K562 (cell line): ENCODE results near the gene PRICKLE3. TPM values are rescaled to one million over a fixed set of nuclear protein-coding genes. Genes with fewer than 3 reads are reported as not detected.

ENCODE experiments used
- ATAC-seq: fragments of 200-7000 bp; cut with Tn5 transposase; 3 replicates; pipeline ENCODE4 v1.9.1; 2020; ENCODE audit warnings: moderate library complexity
- BruUV-seq: library from RNA; stranded (reverse); fragments of 400-500 nt; replicated peaks from 2 replicates; lab custom pipeline; 2021; lab: Mats Ljungman, UMichigan
- CTCF ChIA-PET: fragments of 300-600 bp; formaldehyde crosslinking; extraction: SDS; loops from one replicate; lab custom pipeline; 2021; ENCODE audit warnings: low intra/inter-chr PET ratio; lab: Yijun Ruan, JAX
- POLR2A ChIA-PET: fragments of 300-600, 350-650 bp; sonication (Branson Sonifier 250); formaldehyde crosslinking; extraction: SDS; loops from one replicate; lab custom pipeline; 2021; ENCODE audit warnings: antibody characterized with exemption, inconsistent platforms; lab: Yijun Ruan, JAX
- DNase-seq, 4 experiments: peaks; one replicate each; pipeline versions ENCODE4 v3.0.0 to v3.0.0-alpha.2; 2011 to 2018; ENCODE audit warnings: low spot score in 3 of 4, mixed read lengths in 3 of 4; ENCODE audit errors: extremely low read depth in 1 of 4
- FAIRE-seq: peaks from 2 replicates; lab custom pipeline; 2011; peaks lifted over from hg19 to GRCh38; lab: Jason Lieb, UNC
- H2AFZ ChIP-seq: 2 replicates; pipeline ENCODE4 v1.6.0; 2011; ENCODE audit warnings: low read depth, low read length, control low read depth, inconsistent platforms
- H3K27ac ChIP-seq: fragments of 200-600 bp; 3 replicates; pipeline ENCODE4 v1.8.0; 2011; ENCODE audit warnings: low read depth, mild to moderate bottlenecking, control low read depth, inconsistent platforms, low read length, moderate library complexity, mixed read lengths; ENCODE audit errors: extremely low read depth
- H3K27me3 ChIP-seq, 2 experiments: fragments of 300-600 bp in 1 of 2; 2 replicates in 1 of 2; 3 replicates in 1 of 2; pipeline versions ENCODE4 v1.6.0 to v1.8.0; 2011; ENCODE audit warnings: inconsistent platforms in 2 of 2, low read length in 2 of 2, mild to moderate bottlenecking in 1 of 2, mixed read lengths in 1 of 2, moderate library complexity in 1 of 2; ENCODE audit not compliant: control insufficient read depth in 2 of 2, insufficient read depth in 2 of 2
- H3K36me3 ChIP-seq: fragments of 300-600 bp; 3 replicates; pipeline ENCODE4 v1.8.0; 2011; ENCODE audit warnings: mild to moderate bottlenecking, low read length, inconsistent platforms; ENCODE audit not compliant: control insufficient read depth, insufficient read depth
- H3K4me1 ChIP-seq, 2 experiments: fragments of 200-600 bp in 1 of 2; replicated peaks in 1 of 2; 2 replicates in 1 of 2; 3 replicates in 1 of 2; pipeline versions ENCODE4 v1.5.1 to v1.8.0; 2011; ENCODE audit warnings: inconsistent platforms in 2 of 2, low read length in 2 of 2, mild to moderate bottlenecking in 1 of 2, mixed read lengths in 1 of 2, moderate library complexity in 1 of 2; ENCODE audit not compliant: control insufficient read depth in 2 of 2, insufficient read depth in 2 of 2
- H3K4me2 ChIP-seq: 2 replicates; pipeline ENCODE4 v1.6.1; 2011; ENCODE audit warnings: low read length, control low read depth, inconsistent platforms, mixed read lengths; ENCODE audit not compliant: insufficient read depth
- H3K4me3 ChIP-seq: fragments of 200-600 bp; sonication (generic), shearing (Covaris generic); 2 replicates; pipeline ENCODE4 v1.5.1; 2016; ENCODE audit warnings: control low read depth, inconsistent platforms
- H3K79me2 ChIP-seq: fragments of 200-600 bp; 3 replicates; pipeline ENCODE4 v1.8.0; 2011; ENCODE audit warnings: low read length, inconsistent platforms; ENCODE audit not compliant: control insufficient read depth, insufficient read depth
- H3K9ac ChIP-seq, 2 experiments: 2 replicates each; pipeline versions ENCODE4 v1.6.0 to v1.6.1; 2011; ENCODE audit warnings: low read depth in 2 of 2, low read length in 2 of 2, control low read depth in 1 of 2, inconsistent platforms in 1 of 2, mild to moderate bottlenecking in 1 of 2, mixed read lengths in 1 of 2; ENCODE audit not compliant: insufficient read depth in 1 of 2
- H3K9me1 ChIP-seq: one replicate; pipeline ENCODE4 v1.6.0; 2011; ENCODE audit warnings: inconsistent platforms, mild to moderate bottlenecking, low read length, moderate library complexity; ENCODE audit not compliant: control insufficient read depth, insufficient read depth
- H3K9me3 ChIP-seq: replicated peaks from 2 replicates; pipeline ENCODE4 v1.5.1; 2011; ENCODE audit warnings: low read depth, low read length, inconsistent platforms; ENCODE audit not compliant: control insufficient read depth, insufficient read depth
- H4K20me1 ChIP-seq: replicated peaks from 2 replicates; pipeline ENCODE4 v1.6.1; 2011; ENCODE audit warnings: low read length, inconsistent platforms, mixed read lengths; ENCODE audit not compliant: control insufficient read depth, insufficient read depth
- CCAR2 ChIP-seq: fragments of 200-400 bp; formaldehyde crosslinking; IDR thresholded peaks from 2 replicates; pipeline ENCODE4 v1.6.1; 2017; ENCODE audit warnings: mild to moderate bottlenecking, low read depth, low read length
- EGR1 ChIP-seq: fragments of 450-650 bp; conservative IDR thresholded peaks from 2 replicates; pipeline ENCODE4 v1.6.1; 2017; ENCODE audit warnings: mild to moderate bottlenecking
- ESRRB ChIP-seq: fragments of 250-450 bp; sonication (Bioruptor Pico); IDR thresholded peaks from 2 replicates; pipeline ENCODE4 v1.5.0; 2020; ENCODE audit warnings: mild to moderate bottlenecking, moderate library complexity, borderline replicate concordance
- FIP1L1 ChIP-seq: fragments of 200-400 bp; formaldehyde crosslinking; IDR thresholded peaks from 2 replicates; pipeline ENCODE4 v1.6.1; 2018; ENCODE audit warnings: mild to moderate bottlenecking, low read depth, low read length; ENCODE audit not compliant: poor library complexity, severe bottlenecking
- HNRNPLL ChIP-seq: fragments of 200-400 bp; formaldehyde crosslinking; IDR thresholded peaks from 2 replicates; pipeline ENCODE4 v1.6.1; 2017; ENCODE audit warnings: low read length, low read depth, mild to moderate bottlenecking; ENCODE audit not compliant: poor library complexity, severe bottlenecking
- KLF13 ChIP-seq: fragments of 450-650 bp; IDR thresholded peaks from 2 replicates; pipeline ENCODE4 v1.6.1; 2016; ENCODE audit warnings: missing genetic modification characterization, low read depth, mild to moderate bottlenecking, missing compliant biosample characterization, moderate library complexity, borderline replicate concordance
- L3MBTL2 ChIP-seq: fragments of 450-650 bp; IDR thresholded peaks from 2 replicates; pipeline ENCODE4 v1.6.1; 2016; ENCODE audit warnings: mild to moderate bottlenecking, moderate library complexity
- MYNN ChIP-seq, 2 experiments: sonication (generic); formaldehyde crosslinking in 1 of 2; IDR thresholded peaks; 2 replicates each; pipeline versions ENCODE4 v1.5.0 to v1.6.1; 2016 to 2020; ENCODE audit warnings: antibody characterized with exemption in 1 of 2, missing genetic modification reagents in 1 of 2
- POLR2G ChIP-seq: fragments of 200-400 bp; formaldehyde crosslinking; IDR thresholded peaks from 2 replicates; pipeline ENCODE4 v1.6.1; 2017; ENCODE audit warnings: low read depth, mild to moderate bottlenecking, antibody characterized with exemption, low read length, moderate library complexity
- RB1 ChIP-seq: fragments of 450-650 bp; IDR thresholded peaks from 2 replicates; pipeline ENCODE4 v1.6.1; 2017; ENCODE audit warnings: low read depth, mild to moderate bottlenecking
- RBFOX2 ChIP-seq: fragments of 200-400 bp; formaldehyde crosslinking; IDR thresholded peaks from 2 replicates; pipeline ENCODE4 v1.6.1; 2017; ENCODE audit warnings: low read depth, mild to moderate bottlenecking, low read length, moderate library complexity
- SMARCC2 ChIP-seq: fragments of 450-650 bp; IDR thresholded peaks from 2 replicates; pipeline ENCODE4 v1.6.1; 2017; ENCODE audit warnings: antibody characterized with exemption, moderate library complexity, mild to moderate bottlenecking, low read depth
- TAF7 ChIP-seq: fragments of 450-650 bp; IDR thresholded peaks from 2 replicates; pipeline ENCODE4 v1.6.1; 2016; ENCODE audit warnings: missing genetic modification characterization, missing compliant biosample characterization
- ZEB2 ChIP-seq: fragments of 450-650 bp; IDR thresholded peaks from 2 replicates; pipeline ENCODE4 v1.6.1; 2016
- ZNF140 ChIP-seq: fragments of 250-450 bp; sonication (Bioruptor Pico); IDR thresholded peaks from 2 replicates; pipeline ENCODE4 v1.8.0; 2021; ENCODE audit warnings: moderate library complexity, mild to moderate bottlenecking, inconsistent platforms
- ZNF57 ChIP-seq: fragments of 450-650 bp; formaldehyde crosslinking; IDR thresholded peaks from 2 replicates; pipeline ENCODE4 v1.4.0; 2020; ENCODE audit warnings: mild to moderate bottlenecking, moderate library complexity
- WGBS: fragments of 100-300 bp; shearing (Covaris generic); methylation state at CpG from one replicate; pipeline ENCODE4 v1.1.6; 2016; ENCODE audit warnings: low coverage, mixed read lengths; ENCODE audit not compliant: insufficient coverage; ENCODE audit errors: missing lambda C conversion rate; 5-methylcytosine and 5-hydroxymethylcytosine counted together
- in situ Hi-C: fragments of 300-500 bp; cut with MboI; formaldehyde crosslinking; loops from 4 replicates; pipeline ENCODE4 v1.15.0; 2018; ENCODE audit warnings: inconsistent platforms, mixed read lengths
- intact Hi-C: fragments of 100-400 bp; cut with micrococcal nuclease; formaldehyde crosslinking; loops from 2 replicates; pipeline ENCODE4 v1.14.2; 2022
- polyA plus RNA-seq, 8 experiments: library from polyadenylated mRNA; depleted of rRNA in 4 of 8; stranded (reverse) in 5 of 8; unstranded in 3 of 8; fragments of >200 nt; fragmentation: Nextera tagmentation in 2 of 8; fragmentation: Illumina TruSeq in 1 of 8; extraction: Ambion mirVana in 2 of 8; extraction: Trizol in 1 of 8; gene quantifications; 2 replicates each; pipeline versions ENCODE4 v1.2.1 to v1.2.3, GENCODE V29; 2011 to 2014; ENCODE audit warnings: inconsistent platforms in 1 of 8, missing spikeins in 1 of 8
- total RNA-seq, 7 experiments: library from RNA; depleted of rRNA in 6 of 7; stranded (reverse); fragments of >200 nt in 6 of 7; fragmentation: Illumina TruSeq in 2 of 7; extraction: Trizol in 2 of 7; gene quantifications; 2 replicates each; pipeline versions ENCODE4 v1.2.1 to v1.2.3, GENCODE V29; 2011 to 2021; ENCODE audit warnings: low replicate concordance in 1 of 7
- TF ChIP-seq, protein P1 (sequence below): fragments of 450-650 bp; IDR thresholded peaks from 2 replicates; pipeline ENCODE4 v1.6.1; 2017; ENCODE audit warnings: antibody characterized with exemption
- TF ChIP-seq, protein P2 (sequence below): fragments of 450-650 bp; formaldehyde crosslinking; IDR thresholded peaks from 2 replicates; pipeline ENCODE4 v1.4.0; 2022; ENCODE audit warnings: missing genetic modification characterization

Gene PRICKLE3
- total and polyA plus RNA-seq, 9 of the 15 experiments (the other 6 are each of a cell fraction or from before 2014, with no cell fraction given), result 1.1 to 44.3 (median 14.0) TPM

DNA sequence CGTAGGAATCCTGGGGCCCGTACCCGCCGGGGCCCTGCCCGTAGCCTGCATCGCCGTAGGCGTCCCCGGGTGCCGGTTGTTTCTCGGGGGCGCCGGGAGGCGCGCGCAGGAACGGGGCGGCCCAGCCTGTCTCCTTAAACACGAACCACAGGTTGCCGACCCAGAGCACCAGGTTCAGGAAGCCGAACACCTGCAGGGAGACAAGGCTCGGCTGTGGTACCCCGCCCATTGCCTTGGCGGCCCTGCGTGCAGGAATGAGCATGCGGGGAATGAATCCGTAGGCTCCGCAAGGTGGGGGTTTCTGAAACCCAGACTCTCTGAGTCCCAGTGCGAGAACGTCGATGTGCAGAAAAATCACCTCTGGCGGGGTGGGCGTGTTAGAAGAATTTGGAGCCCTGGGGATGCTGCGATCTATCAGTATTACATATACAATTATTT lies 5.4 kb upstream of the PRICKLE3 start:
- Histone ChIP-seq H3K79me2 (peaks cover 18% of the 10 kb centered on the region; the same call in 2 of the 3 replicates), H3K27me3 (no peaks in the 10 kb centered on the region), H2AFZ (peak overlapping the region; percentile 91), H3K9ac (peak overlapping the region; percentile 81 to 98), H3K4me3 (peak overlapping the region; percentile 89), H3K9me1 (no peaks in the 10 kb centered on the region), H3K9me3 (no peaks in the 10 kb centered on the region), H4K20me1 (no peaks in the 10 kb centered on the region), H3K4me2 (peak overlapping the region; percentile 80), H3K4me1 (peaks cover 35 to 46% of the 10 kb centered on the region in 2 experiments; a peak in 4 of 5 replicates), H3K36me3 (no peaks in the 10 kb centered on the region), H3K27ac (peak overlapping the region; percentile 78)
- ATAC-seq (peak; percentile 11), DNase-seq (no peak), FAIRE-seq (no peak)
- in situ Hi-C loops (no loop called here), intact Hi-C loops (loop anchor here (2.0 to 5.0 kb wide), 2 partner anchors 44 to 91 kb away; no protein-coding TSS in a partner anchor)
- ChIA-PET CTCF (no interaction called here), POLR2A (interaction anchor here (0.6 to 1.0 kb wide), 2 partner anchors 62 to 427 kb away, joined by 4 to 7 read pairs; no protein-coding TSS in a partner anchor)
- WGBS, result under 1% methylated on average over 30 of the region's 34 CpGs
- BruUV-seq, result TSS peak; percentile 88
- peak; percentile 70; the same call in 1 of the 2 replicates for TF ChIP-seq RB1
- TF ChIP-seq TAF7, result no peak
- TF ChIP-seq ZNF140 (CRISPR knock-in tag), result no peak
- no peak for TF ChIP-seq SMARCC2
- TF ChIP-seq POLR2G, result peak; percentile 29
- TF ChIP-seq ZEB2, result no peak
- no peak for TF ChIP-seq MYNN (IDR thresholded peaks at IDR 0.05)
- no peak for TF ChIP-seq MYNN (CRISPR knock-in tag; IDR thresholded peaks at IDR 0.05)
- TF ChIP-seq L3MBTL2, result 0 out of 2 replicates have a peak, but pooled peaks have one; percentile 10
- peak; percentile 66 for TF ChIP-seq RBFOX2
- no peak for TF ChIP-seq ZNF57 (CRISPR knock-in tag)
- 0 out of 2 replicates have a peak, but pooled peaks have one; percentile 18 for TF ChIP-seq KLF13 (tag)
- TF ChIP-seq, protein P1, sequence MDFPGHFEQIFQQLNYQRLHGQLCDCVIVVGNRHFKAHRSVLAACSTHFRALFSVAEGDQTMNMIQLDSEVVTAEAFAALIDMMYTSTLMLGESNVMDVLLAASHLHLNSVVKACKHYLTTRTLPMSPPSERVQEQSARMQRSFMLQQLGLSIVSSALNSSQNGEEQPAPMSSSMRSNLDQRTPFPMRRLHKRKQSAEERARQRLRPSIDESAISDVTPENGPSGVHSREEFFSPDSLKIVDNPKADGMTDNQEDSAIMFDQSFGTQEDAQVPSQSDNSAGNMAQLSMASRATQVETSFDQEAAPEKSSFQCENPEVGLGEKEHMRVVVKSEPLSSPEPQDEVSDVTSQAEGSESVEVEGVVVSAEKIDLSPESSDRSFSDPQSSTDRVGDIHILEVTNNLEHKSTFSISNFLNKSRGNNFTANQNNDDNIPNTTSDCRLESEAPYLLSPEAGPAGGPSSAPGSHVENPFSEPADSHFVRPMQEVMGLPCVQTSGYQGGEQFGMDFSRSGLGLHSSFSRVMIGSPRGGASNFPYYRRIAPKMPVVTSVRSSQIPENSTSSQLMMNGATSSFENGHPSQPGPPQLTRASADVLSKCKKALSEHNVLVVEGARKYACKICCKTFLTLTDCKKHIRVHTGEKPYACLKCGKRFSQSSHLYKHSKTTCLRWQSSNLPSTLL, result no peak
- 0 out of 2 replicates have a peak, but pooled peaks have one; percentile 11 for TF ChIP-seq EGR1
- peak; percentile 29 for TF ChIP-seq FIP1L1
- TF ChIP-seq CCAR2, result no peak
- TF ChIP-seq, protein P2, sequence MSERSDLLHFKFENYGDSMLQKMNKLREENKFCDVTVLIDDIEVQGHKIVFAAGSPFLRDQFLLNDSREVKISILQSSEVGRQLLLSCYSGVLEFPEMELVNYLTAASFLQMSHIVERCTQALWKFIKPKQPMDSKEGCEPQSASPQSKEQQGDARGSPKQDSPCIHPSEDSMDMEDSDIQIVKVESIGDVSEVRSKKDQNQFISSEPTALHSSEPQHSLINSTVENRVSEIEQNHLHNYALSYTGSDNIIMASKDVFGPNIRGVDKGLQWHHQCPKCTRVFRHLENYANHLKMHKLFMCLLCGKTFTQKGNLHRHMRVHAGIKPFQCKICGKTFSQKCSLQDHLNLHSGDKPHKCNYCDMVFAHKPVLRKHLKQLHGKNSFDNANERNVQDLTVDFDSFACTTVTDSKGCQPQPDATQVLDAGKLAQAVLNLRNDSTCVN (CRISPR knock-in tag), result no peak
- no peak for TF ChIP-seq ESRRB (CRISPR knock-in tag)
- no peak for TF ChIP-seq HNRNPLL
